Subcutaneous abdominal adipose tissue (tissue), 5 donors: ENCODE data around the gene CDH20.

Source experiments
- H3K27ac ChIP-seq: one replicate; pipeline ENCODE4 v1.7.0; 2013; ENCODE audit warnings: low read depth, mild to moderate bottlenecking, inconsistent platforms, low read length, moderate library complexity
- H3K27me3 ChIP-seq, 5 donors: one replicate each; pipeline ENCODE4 v1.7.0; 2013; ENCODE audit warnings: low read length in 5 of 5, inconsistent platforms in 1 of 5; ENCODE audit not compliant: control insufficient read depth in 5 of 5, insufficient read depth in 4 of 5
- H3K36me3 ChIP-seq, 5 donors: one replicate each; pipeline ENCODE4 v1.7.0; 2013; ENCODE audit warnings: low read length in 5 of 5; ENCODE audit not compliant: control insufficient read depth in 5 of 5, insufficient read depth in 5 of 5
- H3K4me1 ChIP-seq, 5 donors: one replicate each; pipeline ENCODE4 v1.7.0; 2013; ENCODE audit warnings: low read length in 5 of 5, mild to moderate bottlenecking in 3 of 5, moderate library complexity in 1 of 5; ENCODE audit not compliant: control insufficient read depth in 5 of 5, insufficient read depth in 5 of 5
- H3K4me3 ChIP-seq, 5 donors: one replicate each; pipeline ENCODE4 v1.7.0; 2013; ENCODE audit warnings: low read length in 5 of 5, low read depth in 1 of 5
- H3K9ac ChIP-seq, 5 donors: one replicate each; pipeline ENCODE4 v1.7.0; 2013; ENCODE audit warnings: low read length in 5 of 5, mild to moderate bottlenecking in 4 of 5, moderate library complexity in 3 of 5
- H3K9me3 ChIP-seq, 5 donors: one replicate each; pipeline ENCODE4 v1.7.0; 2013; ENCODE audit warnings: low read length in 5 of 5; ENCODE audit not compliant: control insufficient read depth in 5 of 5
- donor health status: healthy.
- donor health status: healthy.
- donor health status: healthy.
- donor health status: healthy.
- donor health status: healthy.

CDH20 gene

DNA sequence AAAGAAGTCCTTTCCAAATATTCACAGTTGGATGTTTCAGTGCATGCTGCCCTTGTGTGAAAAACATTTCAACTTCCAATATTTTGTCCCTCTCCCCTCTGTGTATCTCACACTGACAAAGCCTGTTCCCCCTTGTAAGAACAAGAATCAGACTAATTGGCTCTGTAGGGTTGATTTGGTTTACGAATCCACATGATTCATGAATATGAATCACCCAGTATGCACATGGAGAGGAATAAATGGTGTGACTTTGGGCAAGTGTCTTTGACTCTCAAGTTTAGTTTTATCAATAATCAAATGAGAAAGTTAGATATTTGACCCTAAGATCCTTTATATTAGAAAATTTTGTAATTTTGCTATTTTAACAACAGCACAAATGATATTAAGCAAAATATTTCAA lies 9.3 kb upstream of the CDH20 start:
- Histone ChIP-seq H3K27me3 (no peaks in the 10 kb centered on the region), H3K9ac (no peak overlapping the region), H3K9me3 (no peaks in the 10 kb centered on the region), H3K27ac (no peak overlapping the region), H3K4me3 (no peak overlapping the region), H3K36me3 (no peaks in the 10 kb centered on the region), H3K4me1 (no peaks in the 10 kb centered on the region)

DNA sequence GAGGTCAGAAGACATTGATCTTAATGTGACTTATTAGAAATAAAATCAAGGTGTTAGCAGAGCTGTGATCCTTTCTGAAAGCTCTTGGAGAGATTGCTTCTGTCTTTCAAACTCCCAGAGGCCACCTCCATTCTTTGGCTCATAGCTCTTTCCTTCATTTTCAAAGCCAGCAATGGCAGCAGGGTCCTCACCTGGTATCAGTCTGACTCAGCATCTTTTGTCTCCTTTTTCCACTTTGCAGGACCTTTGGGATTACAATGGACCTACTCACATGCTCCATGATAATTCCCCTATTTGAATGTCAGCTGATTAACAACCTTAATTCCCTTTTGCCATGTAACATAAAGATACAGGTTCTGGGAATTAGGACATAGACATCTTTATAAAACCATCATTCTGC lies 6.8 kb upstream of the CDH20 start:
- no peak overlapping the region for H3K4me3 ChIP-seq
- H3K4me1 ChIP-seq, result no peaks in the 10 kb centered on the region
- no peaks in the 10 kb centered on the region for H3K36me3 ChIP-seq
- no peak overlapping the region for H3K27ac ChIP-seq
- no peaks in the 10 kb centered on the region for H3K9me3 ChIP-seq
- no peaks in the 10 kb centered on the region for H3K27me3 ChIP-seq
- no peak overlapping the region for H3K9ac ChIP-seq

GRCh38 chr18:61329398-61329797 lies 3.8 kb upstream of the CDH20 start:
- H3K27me3 ChIP-seq, result peaks cover 0 to 7% (median 2%) of the 10 kb centered on the region in 5 donors
- H3K27ac ChIP-seq, result no peak overlapping the region
- peaks cover 0 to 13% (median 10%) of the 10 kb centered on the region in 5 donors for H3K4me1 ChIP-seq
- H3K36me3 ChIP-seq, result no peaks in the 10 kb centered on the region
- H3K4me3 ChIP-seq, result no peak overlapping the region
- no peak overlapping the region for H3K9ac ChIP-seq
- no peaks in the 10 kb centered on the region for H3K9me3 ChIP-seq

DNA sequence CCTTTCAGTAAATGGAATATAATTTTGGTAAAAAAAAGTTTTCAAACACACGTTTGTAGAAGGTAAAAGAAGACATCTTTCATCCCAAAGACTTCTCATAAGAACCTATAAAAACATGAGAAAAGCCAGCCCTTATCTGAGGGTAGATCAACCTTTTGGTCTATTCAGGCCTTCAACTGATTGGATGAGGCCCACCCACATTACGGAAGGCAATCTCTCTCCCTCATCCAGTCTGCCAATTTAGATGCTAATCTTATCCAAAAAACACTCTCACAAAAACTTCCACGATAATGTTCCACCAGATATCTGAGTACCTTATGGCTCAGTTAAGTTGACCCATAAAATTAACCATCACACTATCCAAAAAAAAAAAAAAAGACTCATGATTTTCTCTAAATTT lies 2.2 kb upstream of the CDH20 start:
- no peaks in the 10 kb centered on the region for H3K36me3 ChIP-seq
- H3K27me3 ChIP-seq, result peaks cover 0 to 11% (median 3%) of the 10 kb centered on the region in 5 donors
- H3K27ac ChIP-seq, result no peak overlapping the region
- H3K4me1 ChIP-seq, result peaks cover 0 to 29% (median 19%) of the 10 kb centered on the region in 5 donors
- H3K9me3 ChIP-seq, result no peaks in the 10 kb centered on the region
- H3K9ac ChIP-seq, result no peak overlapping the region
- no peak overlapping the region for H3K4me3 ChIP-seq

DNA sequence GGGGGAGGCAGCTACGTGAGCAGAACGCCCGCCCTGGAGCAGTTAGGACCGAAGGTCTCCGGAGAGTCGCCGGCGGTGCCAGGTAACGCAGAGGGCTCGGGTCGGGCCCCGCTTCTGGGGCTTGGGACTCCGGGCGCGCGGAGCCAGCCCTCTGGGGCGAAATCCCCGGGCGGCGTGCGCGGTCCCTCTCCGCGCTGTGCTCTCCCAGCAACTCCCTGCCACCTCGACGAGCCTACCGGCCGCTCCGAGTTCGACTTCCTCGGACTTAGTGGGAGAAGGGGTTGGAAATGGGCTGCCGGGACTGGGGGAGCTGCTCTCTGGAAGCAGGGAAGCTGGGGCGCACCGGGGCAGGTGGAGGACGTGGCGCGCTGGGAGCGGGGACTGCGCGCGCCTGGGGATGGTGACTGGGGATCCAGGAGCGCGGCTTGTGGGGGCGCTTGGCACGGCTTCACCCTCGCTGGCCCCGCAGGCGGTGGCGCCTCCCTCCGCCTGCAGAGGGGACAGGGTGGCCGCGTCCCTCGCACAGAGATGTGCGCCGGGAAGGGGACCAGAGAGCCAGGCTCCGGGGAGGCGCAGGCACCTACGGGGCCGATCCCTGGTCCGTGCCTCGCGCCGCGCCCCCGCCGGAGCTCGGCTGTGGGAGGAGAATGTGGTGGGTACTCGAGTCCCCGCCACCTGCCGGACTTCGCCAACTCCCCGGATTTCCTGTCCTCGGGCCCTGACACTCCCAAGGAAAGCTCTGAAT lies 688 bp downstream of the CDH20 start:
- H3K27me3 ChIP-seq, result peaks cover 0 to 11% (median 3%) of the 10 kb centered on the region in 5 donors
- peak overlapping the region in 2 of 5 donors; percentile 7 to 34 for H3K9ac ChIP-seq
- H3K27ac ChIP-seq, result no peak overlapping the region
- peaks cover 0 to 42% (median 35%) of the 10 kb centered on the region in 5 donors for H3K4me1 ChIP-seq
- no peaks in the 10 kb centered on the region for H3K36me3 ChIP-seq
- peak overlapping the region; percentile 51 to 87 (median 69) for H3K4me3 ChIP-seq
- no peaks in the 10 kb centered on the region for H3K9me3 ChIP-seq

DNA sequence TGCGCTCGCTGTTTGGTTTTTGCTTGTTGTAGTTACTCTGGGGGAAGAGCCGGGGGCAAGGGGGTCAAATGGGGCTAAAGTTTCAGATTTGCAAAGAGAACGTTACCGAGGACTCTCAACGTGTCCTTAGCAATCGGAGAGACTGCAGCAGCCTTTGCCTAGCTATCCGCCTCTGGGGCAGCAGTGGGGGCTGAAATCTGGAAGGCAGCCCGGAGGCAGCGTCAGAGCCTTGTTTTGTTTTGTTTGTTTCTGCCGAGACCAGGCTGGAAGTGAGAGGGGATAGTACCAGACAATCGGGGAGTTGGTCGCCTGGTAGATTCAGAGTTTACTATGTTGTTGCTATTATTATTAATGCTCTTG lies 1.2 kb downstream of the CDH20 start:
- H3K36me3 ChIP-seq, result no peaks in the 10 kb centered on the region
- H3K4me3 ChIP-seq, result peak overlapping the region; percentile 51 to 87 (median 69)
- peak overlapping the region in 2 of 5 donors; percentile 7 to 34 for H3K9ac ChIP-seq
- H3K4me1 ChIP-seq, result peaks cover 0 to 42% (median 35%) of the 10 kb centered on the region in 5 donors
- no peak overlapping the region for H3K27ac ChIP-seq
- H3K9me3 ChIP-seq, result no peaks in the 10 kb centered on the region
- peaks cover 0 to 11% (median 3%) of the 10 kb centered on the region in 5 donors for H3K27me3 ChIP-seq

GRCh38 chr18:61334951-61335683 lies 1.9 kb downstream of the CDH20 start:
- Histone ChIP-seq H3K36me3 (no peaks in the 10 kb centered on the region), H3K4me1 (peaks cover 0 to 42% (median 35%) of the 10 kb centered on the region in 5 donors), H3K9ac (peak overlapping the region in 1 of 5 donors; percentile 34), H3K9me3 (no peaks in the 10 kb centered on the region), H3K27me3 (peaks cover 0 to 11% (median 3%) of the 10 kb centered on the region in 5 donors), H3K27ac (no peak overlapping the region), H3K4me3 (peak overlapping the region in 3 of 5 donors; percentile 19 to 87 (median 69))

DNA sequence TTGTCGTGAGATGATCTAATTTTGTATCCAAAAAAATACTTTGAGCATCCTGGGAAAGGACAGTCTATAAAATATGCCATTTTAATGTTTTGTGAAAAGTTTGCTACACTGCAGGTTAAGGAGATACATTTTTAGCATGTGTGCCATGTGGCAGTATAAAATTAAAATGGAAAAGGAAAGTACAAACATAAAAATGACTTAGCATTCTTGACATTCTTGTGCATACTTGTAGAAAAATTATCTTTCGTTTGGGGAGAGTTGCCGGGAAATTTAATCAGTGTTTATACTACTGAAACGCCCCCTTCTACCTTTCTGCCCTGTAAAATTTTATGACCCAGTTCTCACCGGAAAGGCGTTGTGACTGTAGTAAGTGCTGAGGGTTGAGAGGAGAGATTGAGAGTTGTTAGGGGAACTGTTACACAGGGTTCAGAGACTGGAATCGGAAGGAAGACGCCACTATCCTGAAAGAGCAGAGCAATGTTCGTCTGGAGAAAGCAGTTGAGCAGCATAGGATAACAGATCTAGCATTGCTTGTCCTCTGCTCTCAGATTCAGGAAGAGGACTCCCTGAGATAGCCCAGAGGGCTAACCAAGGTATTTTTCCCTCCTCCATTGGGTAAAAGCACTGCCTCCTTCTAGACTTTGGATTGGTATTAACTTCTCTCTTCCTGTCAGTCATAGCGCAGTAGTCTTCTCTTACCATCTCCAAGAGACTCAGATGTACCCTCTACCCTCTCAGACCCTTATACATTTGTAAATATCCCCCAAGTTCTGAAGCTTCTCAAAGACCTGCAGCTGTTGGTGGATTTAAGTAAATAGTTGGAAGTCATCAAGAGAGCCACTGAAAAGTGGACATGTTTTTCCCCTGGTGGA lies 2.7 kb downstream of the CDH20 start:
- H3K4me3 ChIP-seq, result peak overlapping the region in 4 of 5 donors; percentile 22 to 87 (median 26)
- H3K4me1 ChIP-seq, result peaks cover 0 to 42% (median 35%) of the 10 kb centered on the region in 5 donors
- peak overlapping the region; percentile 32 for H3K27ac ChIP-seq
- H3K36me3 ChIP-seq, result no peaks in the 10 kb centered on the region
- no peaks in the 10 kb centered on the region for H3K9me3 ChIP-seq
- H3K9ac ChIP-seq, result peak overlapping the region in 1 of 5 donors; percentile 27
- peaks cover 0 to 11% (median 3%) of the 10 kb centered on the region in 5 donors for H3K27me3 ChIP-seq

GRCh38 chr18:61336766-61337165 lies 3.5 kb downstream of the CDH20 start:
- H3K4me1 ChIP-seq, result peaks cover 0 to 42% (median 35%) of the 10 kb centered on the region in 5 donors
- H3K36me3 ChIP-seq, result no peaks in the 10 kb centered on the region
- peak overlapping the region in 2 of 5 donors; percentile 35 to 51 for H3K9ac ChIP-seq
- peak overlapping the region in 2 of 5 donors; percentile 7 to 19 for H3K4me3 ChIP-seq
- peaks cover 0 to 11% (median 3%) of the 10 kb centered on the region in 5 donors for H3K27me3 ChIP-seq
- peak overlapping the region; percentile 32 for H3K27ac ChIP-seq
- H3K9me3 ChIP-seq, result no peaks in the 10 kb centered on the region
